Naive thymus-derived CD4-positive, alpha-beta T cell (primary cell): ENCODE results near the gene ABCB9. TPM values are rescaled to one million over a fixed set of nuclear protein-coding genes. Genes with fewer than 3 reads are reported as not detected.
"Not testable (repeated sequence)": the region's sequence is repeated elsewhere in the genome, so short reads cannot be mapped to it uniquely, and the experiment has no call there.

Source experiments
- ATAC-seq: fragments of 150-1000 bp; cut with Tn5 transposase; 2 replicates; pipeline ENCODE4 v1.10.0; 2021; ENCODE audit warnings: mild to moderate bottlenecking, moderate library complexity
- CTCF ChIA-PET: fragments of 350-600 bp; sonication (Branson Sonifier 250); formaldehyde crosslinking; loops from one replicate; lab custom pipeline; 2021; ENCODE audit warnings: antibody characterized with exemption; lab: Charles Lee
- POLR2A ChIA-PET: fragments of 350-600 bp; sonication (Branson Sonifier 250); formaldehyde crosslinking; loops from one replicate; lab custom pipeline; 2021; ENCODE audit warnings: antibody characterized with exemption, inconsistent platforms; lab: Charles Lee
- DNase-seq, 9 donors: peaks; one replicate each; pipeline versions ENCODE4 v3.0.0 to v3.0.0-alpha.2; 2020 to 2022; ENCODE audit warnings: mixed read lengths in 1 of 9
- H3K27ac ChIP-seq: one replicate; pipeline ENCODE4 v1.7.0; 2013; ENCODE audit warnings: mild to moderate bottlenecking, low read depth, low read length, moderate library complexity
- H3K27me3 ChIP-seq, 2 donors: one replicate each; pipeline ENCODE4 v1.7.0; 2013; ENCODE audit warnings: low read length in 2 of 2, mild to moderate bottlenecking in 2 of 2, moderate library complexity in 2 of 2; ENCODE audit not compliant: control insufficient read depth in 2 of 2, insufficient read depth in 2 of 2
- H3K36me3 ChIP-seq, 3 experiments: 1 replicate in 2 of 3; 2 replicates in 1 of 3; pipeline ENCODE4 v1.7.0; 2013; ENCODE audit warnings: low read length in 3 of 3, mild to moderate bottlenecking in 3 of 3, moderate library complexity in 1 of 3; ENCODE audit not compliant: insufficient read depth in 3 of 3, control insufficient read depth in 2 of 3
- H3K4me1 ChIP-seq, 2 donors: one replicate each; pipeline ENCODE4 v1.7.0; 2013; ENCODE audit warnings: low read length in 2 of 2, mild to moderate bottlenecking in 2 of 2, moderate library complexity in 1 of 2; ENCODE audit not compliant: control insufficient read depth in 2 of 2, insufficient read depth in 2 of 2
- H3K4me3 ChIP-seq: 2 replicates; pipeline ENCODE4 v1.7.0; 2013; ENCODE audit warnings: mild to moderate bottlenecking, low read length
- H3K9me3 ChIP-seq, 3 experiments: 1 replicate in 2 of 3; 2 replicates in 1 of 3; pipeline ENCODE4 v1.7.0; 2013; ENCODE audit warnings: low read length in 3 of 3; ENCODE audit not compliant: control insufficient read depth in 2 of 3
- H3K27ac Mint-ChIP-seq, 9 donors: one replicate each; pipeline ENCODE4 v1.8.0; 2020 to 2022; ENCODE audit warnings: mixed read lengths in 9 of 9, mild to moderate bottlenecking in 8 of 9, moderate library complexity in 5 of 9, inconsistent platforms in 2 of 9
- H3K27me3 Mint-ChIP-seq, 5 donors: one replicate each; pipeline ENCODE4 v1.8.0; 2021 to 2022; ENCODE audit warnings: mixed read lengths in 5 of 5, mild to moderate bottlenecking in 1 of 5
- H3K36me3 Mint-ChIP-seq, 5 donors: one replicate each; pipeline ENCODE4 v1.8.0; 2020 to 2022; ENCODE audit warnings: mixed read lengths in 5 of 5, mild to moderate bottlenecking in 3 of 5, inconsistent platforms in 1 of 5
- H3K4me1 Mint-ChIP-seq, 7 donors: one replicate each; pipeline ENCODE4 v1.8.0; 2020 to 2022; ENCODE audit warnings: mixed read lengths in 7 of 7, mild to moderate bottlenecking in 3 of 7, inconsistent platforms in 1 of 7
- H3K4me3 Mint-ChIP-seq, 10 donors: one replicate each; pipeline ENCODE4 v1.8.0; 2020 to 2022; ENCODE audit warnings: mild to moderate bottlenecking in 10 of 10, mixed read lengths in 10 of 10, moderate library complexity in 6 of 10, inconsistent platforms in 2 of 10
- H3K9me3 Mint-ChIP-seq, 11 donors: one replicate each; pipeline ENCODE4 v1.8.0; 2020 to 2022; ENCODE audit warnings: mixed read lengths in 11 of 11, mild to moderate bottlenecking in 4 of 11, inconsistent platforms in 1 of 11, moderate library complexity in 1 of 11
- intact Hi-C, 2 donors: fragments of 100-400 bp; cut with micrococcal nuclease; formaldehyde crosslinking; loops; one replicate each; pipeline ENCODE4 v1.15.1; 2023
- polyA plus RNA-seq, 2 donors: library from polyadenylated mRNA; unstranded; fragments of 300-500 nt; fragmentation: Illumina TruSeq; gene quantifications; one replicate each; pipeline ENCODE4 v1.2.3, GENCODE V29; 2021
- total RNA-seq, 6 experiments: library from RNA in 5 of 6; stranded (reverse) in 5 of 6; gene quantifications; 1 replicate in 5 of 6; 2 replicates in 1 of 6; pipeline ENCODE4 v1.2.3 and lab custom pipeline; 2021 to 2026

Gene ABCB9
- total and polyA plus RNA-seq, 7 experiments from 2014 or later: 0.74 to 8.9 (median 6.9) TPM

- intact Hi-C loops: loop anchor here in 1 of 2 donors (2.0 kb wide), 1 partner anchor 49 kb away; no protein-coding TSS in a partner anchor
- ChIA-PET POLR2A (no interaction called here), CTCF (interaction anchor here (0.9 to 1.9 kb wide), 2 partner anchors 86 to 154 kb away, joined by 3 to 5 read pairs; no protein-coding TSS in a partner anchor)
- Mint-ChIP-seq H3K27me3 (no peaks in the 10 kb centered on the region), H3K4me3 (peak overlapping the region in 1 of 10 donors; percentile 77), H3K27ac (peak overlapping the region in 2 of 9 donors; percentile 67 to 87), H3K9me3 (no peaks in the 10 kb centered on the region), H3K4me1 (peaks cover 0 to 35% (median 8%) of the 10 kb centered on the region in 7 donors), H3K36me3 (peaks cover 0 to 5% (median 3%) of the 10 kb centered on the region in 5 donors)
- no peak for DNase-seq
- no peaks in the 10 kb centered on the region for H3K27me3 ChIP-seq
- no peak overlapping the region for H3K27ac ChIP-seq
- no peaks in the 10 kb centered on the region for H3K9me3 ChIP-seq
- ATAC-seq: peak; percentile 56
- no peak overlapping the region for H3K4me3 ChIP-seq
- peaks cover 0 to 3% of the 10 kb centered on the region in 2 donors for H3K4me1 ChIP-seq
- no peaks in the 10 kb centered on the region for H3K36me3 ChIP-seq
Measured at GRCh38 chr12:122947352-122947792, 18.9 kb downstream of the ABCB9 start.

GRCh38 chr12:122946690-122947341 lies 19.4 kb downstream of the ABCB9 start:
- H3K27me3 Mint-ChIP-seq: no peaks in the 10 kb centered on the region
- peak overlapping the region in 3 of 9 donors; percentile 41 to 87 (median 67) for H3K27ac Mint-ChIP-seq
- intact Hi-C loops: loop anchor here in 1 of 2 donors (2.0 kb wide), 1 partner anchor 48 kb away; no protein-coding TSS in a partner anchor
- Histone ChIP-seq H3K36me3 (no peaks in the 10 kb centered on the region), H3K4me3 (no peak overlapping the region), H3K27me3 (no peaks in the 10 kb centered on the region), H3K27ac (no peak overlapping the region), H3K4me1 (peaks cover 0 to 3% of the 10 kb centered on the region in 2 donors), H3K9me3 (no peaks in the 10 kb centered on the region)
- H3K4me3 Mint-ChIP-seq: peak overlapping the region in 2 of 10 donors; percentile 44 to 77
- peaks cover 0 to 5% (median 3%) of the 10 kb centered on the region in 5 donors for H3K36me3 Mint-ChIP-seq
- no peaks in the 10 kb centered on the region for H3K9me3 Mint-ChIP-seq
- ChIA-PET POLR2A (interaction anchor here (0.9 kb wide), 1 partner anchor 76 kb away, joined by 3 read pairs; no protein-coding TSS in a partner anchor), CTCF (interaction anchor here (0.9 to 1.9 kb wide), 2 partner anchors 86 to 153 kb away, joined by 3 to 5 read pairs; no protein-coding TSS in a partner anchor)
- ATAC-seq (peak; percentile 87), DNase-seq (peak in 1 of 9 donors; percentile 88)
- H3K4me1 Mint-ChIP-seq: peaks cover 0 to 31% (median 8%) of the 10 kb centered on the region in 7 donors

- ChIA-PET POLR2A (interaction anchor here (0.6 to 0.9 kb wide), 2 partner anchors 73 to 154 kb away, joined by 3 read pairs; no protein-coding TSS in a partner anchor), CTCF (interaction anchor here (0.6 to 1.3 kb wide), 2 partner anchors 84 to 1549 kb away, joined by 3 to 5 read pairs; no protein-coding TSS in a partner anchor)
- peaks cover 0 to 3% of the 10 kb centered on the region in 2 donors for H3K4me1 ChIP-seq
- H3K9me3 Mint-ChIP-seq: no peaks in the 10 kb centered on the region
- DNase-seq: no peak
- peaks cover 0 to 6% (median 4%) of the 10 kb centered on the region in 5 donors for H3K36me3 Mint-ChIP-seq
- H3K27me3 ChIP-seq: no peaks in the 10 kb centered on the region
- no peak overlapping the region for H3K4me3 ChIP-seq
- no peaks in the 10 kb centered on the region for H3K36me3 ChIP-seq
- ATAC-seq: no peak
- peaks cover 0 to 31% (median 8%) of the 10 kb centered on the region in 7 donors for H3K4me1 Mint-ChIP-seq
- no peak overlapping the region for H3K4me3 Mint-ChIP-seq
- no peak overlapping the region for H3K27ac ChIP-seq
- H3K27me3 Mint-ChIP-seq: no peaks in the 10 kb centered on the region
- H3K9me3 ChIP-seq: no peaks in the 10 kb centered on the region
- H3K27ac Mint-ChIP-seq: no peak overlapping the region
- intact Hi-C loops: no loop called here
Measured at GRCh38 chr12:122944605-122945592, 21.4 kb downstream of the ABCB9 start.

GRCh38 chr12:122943196-122943595 lies 23.1 kb downstream of the ABCB9 start:
- Histone ChIP-seq H3K27ac (no peak overlapping the region), H3K27me3 (no peaks in the 10 kb centered on the region), H3K4me1 (peaks cover 0 to 3% of the 10 kb centered on the region in 2 donors), H3K9me3 (no peaks in the 10 kb centered on the region), H3K4me3 (no peak overlapping the region), H3K36me3 (no peaks in the 10 kb centered on the region)
- CTCF ChIA-PET: no interaction called here
- peak overlapping the region in 1 of 10 donors; percentile 14 for H3K4me3 Mint-ChIP-seq
- peaks cover 0 to 30% (median 8%) of the 10 kb centered on the region in 7 donors for H3K4me1 Mint-ChIP-seq
- H3K36me3 Mint-ChIP-seq: peaks cover 0 to 11% (median 2%) of the 10 kb centered on the region in 5 donors
- no peak overlapping the region for H3K27ac Mint-ChIP-seq
- POLR2A ChIA-PET: no interaction called here
- no peak for ATAC-seq
- no peaks in the 10 kb centered on the region for H3K27me3 Mint-ChIP-seq
- no peaks in the 10 kb centered on the region for H3K9me3 Mint-ChIP-seq
- intact Hi-C loops: no loop called here
- no peak for DNase-seq

- H3K27ac Mint-ChIP-seq: peak overlapping the region in 1 of 9 donors; percentile 33
- CTCF ChIA-PET: interaction anchor here (0.6 kb wide), 1 partner anchor 368 kb away, joined by 3 read pairs; no protein-coding TSS in a partner anchor
- peaks cover 0 to 28% (median 8%) of the 10 kb centered on the region in 7 donors for H3K4me1 Mint-ChIP-seq
Measured at GRCh38 chr12:122942637-122943036, 23.6 kb downstream of the ABCB9 start.

GRCh38 chr12:122941351-122941750 lies 24.9 kb downstream of the ABCB9 start:
- H3K4me3 ChIP-seq, ATAC-seq, H3K4me1 ChIP-seq, H3K9me3 ChIP-seq, H3K36me3 ChIP-seq, H3K27me3 Mint-ChIP-seq, POLR2A ChIA-PET, intact Hi-C loops, H3K4me3 Mint-ChIP-seq, H3K27ac ChIP-seq, H3K27me3 ChIP-seq, H3K9me3 Mint-ChIP-seq, DNase-seq, CTCF ChIA-PET: not testable (repeated sequence)
- Mint-ChIP-seq H3K4me1 (peaks cover 0 to 15% (median 5%) of the 10 kb centered on the region in 7 donors), H3K36me3 (peaks cover 0 to 19% (median 0%) of the 10 kb centered on the region in 5 donors), H3K27ac (peak overlapping the region in 1 of 9 donors; percentile 12)

More at GRCh38 chr12:122942637-122943036, 23.6 kb downstream of the ABCB9 start:
- POLR2A ChIA-PET: no interaction called here
- Mint-ChIP-seq H3K36me3 (peaks cover 0 to 16% (median 0%) of the 10 kb centered on the region in 5 donors), H3K4me3 (no peak overlapping the region), H3K27me3 (no peaks in the 10 kb centered on the region), H3K9me3 (no peaks in the 10 kb centered on the region)
- ATAC-seq (no peak), DNase-seq (no peak)
- Histone ChIP-seq H3K27ac (no peak overlapping the region), H3K4me3 (no peak overlapping the region), H3K36me3 (peaks cover 0 to 2% (median 0%) of the 10 kb centered on the region in 3 experiments), H3K4me1 (peaks cover 0 to 3% of the 10 kb centered on the region in 2 donors), H3K9me3 (no peaks in the 10 kb centered on the region), H3K27me3 (no peaks in the 10 kb centered on the region)
- intact Hi-C loops: no loop called here
